DOHH2 (cell line): ENCODE data around the gene MCM6.

Experiments
- H3F3A ChIP-seq: fragments of 200-600 bp; sonication (generic), shearing (Covaris generic); 2 replicates; pipeline ENCODE4 v1.6.0; 2016; ENCODE audit warnings: antibody characterized with exemption, mild to moderate bottlenecking; ENCODE audit not compliant: control insufficient read depth, insufficient read depth
- H3K27ac ChIP-seq: fragments of 200-600 bp; sonication (generic); 2 replicates; pipeline ENCODE4 v1.5.1; 2014; ENCODE audit warnings: low read depth, mild to moderate bottlenecking, low read length, moderate library complexity
- H3K27me3 ChIP-seq: fragments of 200-600 bp; sonication (generic); 2 replicates; pipeline ENCODE4 v1.6.1; 2014; ENCODE audit warnings: mild to moderate bottlenecking, low read length, mixed read lengths; ENCODE audit not compliant: control insufficient read depth
- H3K36me3 ChIP-seq: fragments of 200-600 bp; sonication (generic); 2 replicates; pipeline ENCODE4 v1.6.1; 2014; ENCODE audit warnings: mild to moderate bottlenecking, low read length, moderate library complexity, mixed read lengths; ENCODE audit not compliant: control insufficient read depth
- H3K4me1 ChIP-seq: fragments of 200-600 bp; sonication (generic); 2 replicates; pipeline ENCODE4 v1.6.1; 2014; ENCODE audit warnings: mild to moderate bottlenecking, low read length, mixed read lengths; ENCODE audit not compliant: control insufficient read depth
- H3K4me2 ChIP-seq: fragments of 200-600 bp; sonication (generic); 2 replicates; pipeline ENCODE4 v1.6.0; 2014; ENCODE audit warnings: mild to moderate bottlenecking, low read length, moderate library complexity
- H3K4me3 ChIP-seq: fragments of 200-600 bp; sonication (generic); 2 replicates; pipeline ENCODE4 v1.5.1; 2014; ENCODE audit warnings: mild to moderate bottlenecking, low read length, mixed read lengths
- H3K79me2 ChIP-seq: fragments of 200-600 bp; sonication (generic); 2 replicates; pipeline ENCODE4 v1.6.1; 2014; ENCODE audit warnings: mild to moderate bottlenecking, low read length, mixed read lengths; ENCODE audit not compliant: control insufficient read depth
- H3K9me2 ChIP-seq: fragments of 200-600 bp; sonication (generic); replicated peaks from 2 replicates; pipeline ENCODE4 v1.6.1; 2014; ENCODE audit warnings: mild to moderate bottlenecking, low read length, mixed read lengths; ENCODE audit not compliant: control insufficient read depth
- H3K9me3 ChIP-seq: fragments of 200-600 bp; sonication (generic); 2 replicates; pipeline ENCODE4 v1.6.1; 2014; ENCODE audit warnings: antibody characterized with exemption, low read length, mixed read lengths; ENCODE audit not compliant: control insufficient read depth, insufficient read depth
- H4K20me1 ChIP-seq: fragments of 200-600 bp; sonication (generic); 2 replicates; pipeline ENCODE4 v1.6.0; 2014; ENCODE audit warnings: low read depth, mild to moderate bottlenecking, antibody characterized with exemption, low read length, moderate library complexity; ENCODE audit not compliant: control insufficient read depth, insufficient read depth
- EZH2phosphoT487 ChIP-seq: fragments of 200-600 bp; sonication (generic); IDR thresholded peaks from 2 replicates; pipeline ENCODE4 v1.6.1; 2017; ENCODE audit warnings: borderline replicate concordance, mild to moderate bottlenecking, antibody characterized with exemption, low read length, moderate library complexity, mixed read lengths
- TF ChIP-seq, protein P1 (sequence below): fragments of 200-600 bp; sonication (generic); IDR thresholded peaks from one replicate; pipeline ENCODE4 v1.5.1; 2014; ENCODE audit warnings: antibody characterized with exemption, mild to moderate bottlenecking, low read depth, low read length; ENCODE audit not compliant: poor library complexity, severe bottlenecking

Gene MCM6

GRCh38 chr2:135839713-135840112 is 36.5 kb downstream of the MCM6 start:
- H3K4me2 ChIP-seq: no peak overlapping the region
- H3K36me3 ChIP-seq: peaks cover 53% of the 10 kb centered on the region
- no peak overlapping the region for H3K4me3 ChIP-seq
- no peaks in the 10 kb centered on the region for H3K9me2 ChIP-seq
- no peaks in the 10 kb centered on the region for H3K79me2 ChIP-seq
- H3K27me3 ChIP-seq: no peaks in the 10 kb centered on the region
- no peaks in the 10 kb centered on the region for H4K20me1 ChIP-seq
- no peak overlapping the region for H3K27ac ChIP-seq
- H3K9me3 ChIP-seq: no peaks in the 10 kb centered on the region
- H3K4me1 ChIP-seq: peaks cover 16% of the 10 kb centered on the region
- TF ChIP-seq EZH2phosphoT487: no peak
- TF ChIP-seq, protein P1, sequence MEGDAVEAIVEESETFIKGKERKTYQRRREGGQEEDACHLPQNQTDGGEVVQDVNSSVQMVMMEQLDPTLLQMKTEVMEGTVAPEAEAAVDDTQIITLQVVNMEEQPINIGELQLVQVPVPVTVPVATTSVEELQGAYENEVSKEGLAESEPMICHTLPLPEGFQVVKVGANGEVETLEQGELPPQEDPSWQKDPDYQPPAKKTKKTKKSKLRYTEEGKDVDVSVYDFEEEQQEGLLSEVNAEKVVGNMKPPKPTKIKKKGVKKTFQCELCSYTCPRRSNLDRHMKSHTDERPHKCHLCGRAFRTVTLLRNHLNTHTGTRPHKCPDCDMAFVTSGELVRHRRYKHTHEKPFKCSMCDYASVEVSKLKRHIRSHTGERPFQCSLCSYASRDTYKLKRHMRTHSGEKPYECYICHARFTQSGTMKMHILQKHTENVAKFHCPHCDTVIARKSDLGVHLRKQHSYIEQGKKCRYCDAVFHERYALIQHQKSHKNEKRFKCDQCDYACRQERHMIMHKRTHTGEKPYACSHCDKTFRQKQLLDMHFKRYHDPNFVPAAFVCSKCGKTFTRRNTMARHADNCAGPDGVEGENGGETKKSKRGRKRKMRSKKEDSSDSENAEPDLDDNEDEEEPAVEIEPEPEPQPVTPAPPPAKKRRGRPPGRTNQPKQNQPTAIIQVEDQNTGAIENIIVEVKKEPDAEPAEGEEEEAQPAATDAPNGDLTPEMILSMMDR: no peak
- peaks cover 19% of the 10 kb centered on the region for H3F3A ChIP-seq

DNA sequence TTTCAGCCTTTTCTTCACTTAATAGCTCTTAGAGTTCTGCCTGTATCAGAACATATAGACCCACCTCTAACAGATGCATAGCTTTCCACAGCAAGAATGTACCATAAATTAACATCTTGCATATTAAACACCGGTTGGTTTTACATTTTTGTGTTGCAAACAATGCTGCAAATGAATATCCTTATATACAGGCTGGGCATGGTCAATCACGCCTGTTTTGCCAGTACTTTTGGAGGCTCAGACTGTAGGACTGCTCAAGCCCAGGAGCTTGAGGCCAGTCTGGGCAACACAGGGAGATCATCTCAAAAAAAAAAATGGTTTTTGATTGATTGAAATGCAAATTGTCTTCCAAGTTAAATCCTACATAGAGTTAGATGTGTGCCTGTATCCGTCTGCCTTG is 37.7 kb downstream of the MCM6 start:
- Histone ChIP-seq H3K36me3 (peaks cover 41% of the 10 kb centered on the region), H3K79me2 (no peaks in the 10 kb centered on the region), H3K4me1 (peaks cover 16% of the 10 kb centered on the region), H3F3A (peaks cover 17% of the 10 kb centered on the region), H3K4me2 (no peak overlapping the region), H3K9me2 (no peaks in the 10 kb centered on the region), H3K27ac (no peak overlapping the region), H3K4me3 (no peak overlapping the region), H3K27me3 (no peaks in the 10 kb centered on the region), H3K9me3 (no peaks in the 10 kb centered on the region), H4K20me1 (no peaks in the 10 kb centered on the region)
- TF ChIP-seq, protein P1: no peak
- no peak for TF ChIP-seq EZH2phosphoT487

- H4K20me1 ChIP-seq: no peaks in the 10 kb centered on the region
- H3K4me1 ChIP-seq: peaks cover 16% of the 10 kb centered on the region
- TF ChIP-seq, protein P1: no peak
- no peak for TF ChIP-seq EZH2phosphoT487
- H3K4me3 ChIP-seq: no peak within 1 kb of the TSS
- no peak within 1 kb of the TSS for H3K27ac ChIP-seq
- H3K79me2 ChIP-seq: no peaks in the 10 kb centered on the region
- no peaks in the 10 kb centered on the region for H3K27me3 ChIP-seq
- no peaks in the 10 kb centered on the region for H3K9me3 ChIP-seq
- H3K9me2 ChIP-seq: no peaks in the 10 kb centered on the region
- H3F3A ChIP-seq: peaks cover 17% of the 10 kb centered on the region
- no peak within 1 kb of the TSS for H3K4me2 ChIP-seq
- peaks cover 25% of the 10 kb centered on the region for H3K36me3 ChIP-seq
Observed at GRCh38 chr2:135836596-135837270, 39.5 kb downstream of the MCM6 start, which contains the start of gene LCT. Gene LCT, minus strand, starts transcription at chr2:135837184. Its CDS starts 15 bp downstream, at chr2:135837169.
